Erythroblast (primary cell): ENCODE results near the gene FAM240A.
A peak's percentile ranks its signal among the peaks of the same experiment; 100 is the strongest.
"Not testable (repeated sequence)": the region's sequence is repeated elsewhere in the genome, so short reads cannot be mapped to it uniquely, and the experiment has no call there.

ENCODE experiments used
- DNase-seq, 2 experiments: peaks; one replicate each; lab custom pipeline; 2025; lab: John Stamatoyannopoulos, UW
- GATA1 ChIP-seq: IDR thresholded peaks from 2 replicates; pipeline ENCODE4 v1.6.1; 2011; ENCODE audit warnings: low read depth, mild to moderate bottlenecking, control low read depth, low read length, moderate library complexity
- POLR2A ChIP-seq: IDR thresholded peaks from 2 replicates; pipeline ENCODE4 v1.6.1; 2011; ENCODE audit warnings: mild to moderate bottlenecking, low read length

Gene FAM240A

GRCh38 chr3:46612324-46612723, at the start of gene FAM240A:
Gene FAM240A (plus strand): TSS chr3:46612525. CDS start chr3:46612684, 159 bp downstream.
- no peak for TF ChIP-seq GATA1
- TF ChIP-seq POLR2A, result no peak
- DNase-seq, result no peak

- DNase-seq, result no peak
- no peak for TF ChIP-seq GATA1
- TF ChIP-seq POLR2A, result no peak
These were observed 47.9 kb upstream of the FAM240A start for GRCh38 chr3:46564190-46565021.

- TF ChIP-seq GATA1 (no peak), POLR2A (no peak)
These were observed 47.2 kb upstream of the FAM240A start for GRCh38 chr3:46565077-46565476.

GRCh38 chr3:46565607-46566039, 46.7 kb upstream of the FAM240A start:
- peak; percentile 54 to 55 for DNase-seq
- TF ChIP-seq POLR2A (no peak), GATA1 (no peak)

More at GRCh38 chr3:46565077-46565476, 47.2 kb upstream of the FAM240A start:
- no peak for DNase-seq

GRCh38 chr3:46566040-46566641, 46.2 kb upstream of the FAM240A start, which contains the start of gene LRRC2:
Gene LRRC2 (minus strand): TSS chr3:46566302. CDS start chr3:46551591, 14,711 bp downstream.
- TF ChIP-seq GATA1 (no peak), POLR2A (peak; percentile 51)
- DNase-seq, result peak; percentile 59 to 62

GRCh38 chr3:46571684-46572083, 40.6 kb upstream of the FAM240A start:
- DNase-seq, result no peak
- no peak for TF ChIP-seq GATA1
- no peak for TF ChIP-seq POLR2A

- no peak for TF ChIP-seq GATA1
- no peak for TF ChIP-seq POLR2A
- no peak for DNase-seq
These were observed 38.6 kb upstream of the FAM240A start for GRCh38 chr3:46573701-46574100.

GRCh38 chr3:46574243-46574646, 38.1 kb upstream of the FAM240A start:
- DNase-seq, result no peak
- no peak for TF ChIP-seq GATA1
- no peak for TF ChIP-seq POLR2A

GRCh38 chr3:46574881-46575576, 37.3 kb upstream of the FAM240A start:
- TF ChIP-seq POLR2A (no peak), GATA1 (no peak)
- DNase-seq, result no peak

- TF ChIP-seq POLR2A (no peak), GATA1 (no peak)
- no peak for DNase-seq
These were observed 36.6 kb upstream of the FAM240A start for GRCh38 chr3:46575577-46576222.

GRCh38 chr3:46576386-46576785, 35.9 kb upstream of the FAM240A start:
- DNase-seq, result no peak
- TF ChIP-seq GATA1, result no peak
- no peak for TF ChIP-seq POLR2A

GRCh38 chr3:46576879-46577278, 35.4 kb upstream of the FAM240A start:
- no peak for TF ChIP-seq POLR2A
- TF ChIP-seq GATA1, result no peak

GRCh38 chr3:46577580-46578249, 34.6 kb upstream of the FAM240A start:
- DNase-seq, result not testable (repeated sequence)

More at GRCh38 chr3:46576879-46577278, 35.4 kb upstream of the FAM240A start:
- DNase-seq, result no peak
